ENCODE data around the gene CNTNAP5. TPM values are rescaled to one million over a fixed set of nuclear protein-coding genes. Genes with fewer than 3 reads are reported as not detected.

The CNTNAP5 gene
- total RNA-seq, 3 donors from 2014 or later (not counting 1 experiment from before 2014, with no cell fraction given) = not detected

DNA sequence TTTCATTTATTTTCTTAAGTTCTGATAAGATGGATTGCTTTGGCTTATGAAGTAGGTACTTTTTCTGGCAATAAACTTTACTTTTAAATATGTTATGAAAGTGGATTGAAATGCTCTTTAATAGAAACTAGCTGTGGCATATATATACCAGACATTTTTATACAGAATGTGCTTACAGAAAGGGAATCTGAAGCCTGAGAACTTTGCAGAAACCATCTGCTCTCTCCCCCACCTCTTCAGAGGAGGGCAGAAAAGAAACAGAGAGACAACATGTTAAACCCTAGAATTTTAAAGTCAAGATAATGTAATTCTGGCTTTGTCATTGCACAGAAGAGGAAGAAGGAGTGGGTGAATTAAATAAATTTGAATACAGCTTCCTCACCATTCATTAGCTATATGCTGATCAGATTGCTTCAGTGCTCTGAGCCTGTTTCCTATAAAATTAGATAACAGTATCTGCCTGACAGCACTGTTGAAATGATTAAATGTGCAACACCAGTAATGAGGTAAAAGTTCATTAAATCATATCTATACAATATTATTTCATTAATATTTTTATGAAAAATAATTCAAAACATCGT is 247.3 kb downstream of the CNTNAP5 start:
- intact Hi-C loops (cut with micrococcal nuclease) = no loop called here
- no peaks in the 10 kb centered on the region for H3K4me1 Mint-ChIP-seq
- Histone ChIP-seq H3K4me3 (ENCODE audit: low read length) (no peak overlapping the region), H3K4me1 (ENCODE audit: control insufficient read depth, insufficient read depth, low read length) (no peaks in the 10 kb centered on the region), H3K36me3 (ENCODE audit: control insufficient read depth, insufficient read depth, low read length) (no peaks in the 10 kb centered on the region), H3K9me3 (ENCODE audit: control insufficient read depth, insufficient read depth, low read length) (peaks cover 3% of the 10 kb centered on the region), H3K27ac (ENCODE audit: low read length) (no peak overlapping the region), H3K27me3 (ENCODE audit: control insufficient read depth, insufficient read depth, low read length) (no peaks in the 10 kb centered on the region)
- TF ChIP-seq, protein P1, sequence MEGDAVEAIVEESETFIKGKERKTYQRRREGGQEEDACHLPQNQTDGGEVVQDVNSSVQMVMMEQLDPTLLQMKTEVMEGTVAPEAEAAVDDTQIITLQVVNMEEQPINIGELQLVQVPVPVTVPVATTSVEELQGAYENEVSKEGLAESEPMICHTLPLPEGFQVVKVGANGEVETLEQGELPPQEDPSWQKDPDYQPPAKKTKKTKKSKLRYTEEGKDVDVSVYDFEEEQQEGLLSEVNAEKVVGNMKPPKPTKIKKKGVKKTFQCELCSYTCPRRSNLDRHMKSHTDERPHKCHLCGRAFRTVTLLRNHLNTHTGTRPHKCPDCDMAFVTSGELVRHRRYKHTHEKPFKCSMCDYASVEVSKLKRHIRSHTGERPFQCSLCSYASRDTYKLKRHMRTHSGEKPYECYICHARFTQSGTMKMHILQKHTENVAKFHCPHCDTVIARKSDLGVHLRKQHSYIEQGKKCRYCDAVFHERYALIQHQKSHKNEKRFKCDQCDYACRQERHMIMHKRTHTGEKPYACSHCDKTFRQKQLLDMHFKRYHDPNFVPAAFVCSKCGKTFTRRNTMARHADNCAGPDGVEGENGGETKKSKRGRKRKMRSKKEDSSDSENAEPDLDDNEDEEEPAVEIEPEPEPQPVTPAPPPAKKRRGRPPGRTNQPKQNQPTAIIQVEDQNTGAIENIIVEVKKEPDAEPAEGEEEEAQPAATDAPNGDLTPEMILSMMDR (IDR thresholded peaks at IDR 0.05) = no peak
- ATAC-seq (no peak), DNase-seq (no peak)
- H3K27me3 Mint-ChIP-seq (ENCODE audit: low read depth in 2 of 2) = no peaks in the 10 kb centered on the region
- H3K36me3 Mint-ChIP-seq = peaks cover 11% of the 10 kb centered on the region
- H3K27ac Mint-ChIP-seq = no peak overlapping the region
- H3K9me3 Mint-ChIP-seq = peaks cover 12% of the 10 kb centered on the region in 2 donors
- H3K4me3 Mint-ChIP-seq = no peak overlapping the region
- WGBS (ENCODE audit: insufficient coverage) = no CpG with 5 or more reads among the region's 1 CpG

DNA sequence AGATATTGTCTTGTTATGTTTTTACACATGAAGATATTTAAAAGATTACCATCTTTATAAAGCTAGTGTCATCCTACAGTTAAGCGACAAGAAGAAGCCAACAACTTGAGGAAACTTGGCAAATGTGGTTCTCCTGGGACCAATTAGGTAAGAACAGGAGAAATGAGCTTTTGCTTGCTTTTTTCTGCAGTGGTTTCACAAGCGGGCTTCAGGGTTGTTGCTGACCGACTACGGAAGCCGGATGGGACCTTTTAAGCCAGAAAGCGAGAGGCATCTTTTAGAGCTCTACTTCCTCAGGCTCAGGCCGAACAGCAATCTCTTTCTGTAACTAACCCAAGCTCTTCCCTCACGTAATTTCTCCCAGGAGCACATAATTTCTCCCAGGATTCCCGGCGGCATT is 256.5 kb downstream of the CNTNAP5 start:
- 77% methylated on average over 10 of the region's 10 CpGs for WGBS (ENCODE audit: insufficient coverage)
- Histone ChIP-seq H3K4me3 (ENCODE audit: low read length) (no peak overlapping the region), H3K27ac (ENCODE audit: low read length) (no peak overlapping the region), H3K4me1 (ENCODE audit: control insufficient read depth, insufficient read depth, low read length) (no peaks in the 10 kb centered on the region), H3K27me3 (ENCODE audit: control insufficient read depth, insufficient read depth, low read length) (no peaks in the 10 kb centered on the region), H3K36me3 (ENCODE audit: control insufficient read depth, insufficient read depth, low read length) (no peaks in the 10 kb centered on the region), H3K9me3 (ENCODE audit: control insufficient read depth, insufficient read depth, low read length) (peaks cover 6% of the 10 kb centered on the region)
- TF ChIP-seq, protein P1 (IDR thresholded peaks at IDR 0.05) = no peak
- ATAC-seq (no peak), DNase-seq (no peak)
- intact Hi-C loops (cut with micrococcal nuclease) = no loop called here
- H3K27ac Mint-ChIP-seq = no peak overlapping the region
- H3K4me3 Mint-ChIP-seq = no peak overlapping the region
- peaks cover 6 to 7% of the 10 kb centered on the region in 2 donors for H3K9me3 Mint-ChIP-seq
- no peaks in the 10 kb centered on the region for H3K4me1 Mint-ChIP-seq
- no peaks in the 10 kb centered on the region for H3K27me3 Mint-ChIP-seq (ENCODE audit: low read depth in 2 of 2)
- H3K36me3 Mint-ChIP-seq = no peaks in the 10 kb centered on the region

GRCh38 chr2:124283096-124283495 is 258.0 kb downstream of the CNTNAP5 start:
- no peaks in the 10 kb centered on the region for H3K4me1 ChIP-seq (ENCODE audit: control insufficient read depth, insufficient read depth, low read length)
- DNase-seq (no peak), ATAC-seq (no peak)
- Mint-ChIP-seq H3K4me1 (no peaks in the 10 kb centered on the region), H3K27ac (no peak overlapping the region), H3K36me3 (no peaks in the 10 kb centered on the region), H3K9me3 (peaks cover 5 to 6% of the 10 kb centered on the region in 2 donors), H3K27me3 (ENCODE audit: low read depth in 2 of 2) (no peaks in the 10 kb centered on the region), H3K4me3 (no peak overlapping the region)
- no peak overlapping the region for H3K4me3 ChIP-seq (ENCODE audit: low read length)
- no peaks in the 10 kb centered on the region for H3K36me3 ChIP-seq (ENCODE audit: control insufficient read depth, insufficient read depth, low read length)
- intact Hi-C loops (cut with micrococcal nuclease) = no loop called here
- TF ChIP-seq, protein P1 (IDR thresholded peaks at IDR 0.05) = no peak
- peaks cover 6% of the 10 kb centered on the region for H3K9me3 ChIP-seq (ENCODE audit: control insufficient read depth, insufficient read depth, low read length)
- no peak overlapping the region for H3K27ac ChIP-seq (ENCODE audit: low read length)
- no peaks in the 10 kb centered on the region for H3K27me3 ChIP-seq (ENCODE audit: control insufficient read depth, insufficient read depth, low read length)

All from natural killer cell (primary cell).